HUES64 (cell line): ENCODE results near the gene DDX39A.

Experiments used
- H3K27ac ChIP-seq: 2 replicates; pipeline ENCODE4 v1.7.0; 2013; ENCODE audit warnings: low read depth, low read length, inconsistent platforms
- H3K27me3 ChIP-seq: 2 replicates; pipeline ENCODE4 v1.6.1; 2013; ENCODE audit warnings: mild to moderate bottlenecking, low read length; ENCODE audit not compliant: insufficient read depth
- H3K36me3 ChIP-seq: 2 replicates; pipeline ENCODE4 v1.6.1; 2013; ENCODE audit warnings: mild to moderate bottlenecking, low read length; ENCODE audit not compliant: insufficient read depth
- H3K4me1 ChIP-seq: 2 replicates; pipeline ENCODE4 v1.6.1; 2013; ENCODE audit warnings: mild to moderate bottlenecking, low read length, moderate library complexity; ENCODE audit not compliant: insufficient read depth
- H3K4me3 ChIP-seq: 2 replicates; pipeline ENCODE4 v1.5.1; 2013; ENCODE audit warnings: mild to moderate bottlenecking, low read length, moderate library complexity
- H3K9ac ChIP-seq: 2 replicates; pipeline ENCODE4 v1.6.1; 2013; ENCODE audit warnings: mild to moderate bottlenecking, low read depth, low read length
- H3K9me3 ChIP-seq: 2 replicates; pipeline ENCODE4 v1.6.1; 2013; ENCODE audit warnings: low read depth, low read length; ENCODE audit not compliant: insufficient read depth
- whole genome bisulfite sequencing: fragments of 150-250, 120-280 bp; methylation state at CpG from one replicate; pipeline ENCODE4 v1.1.7; 2013; ENCODE audit warnings: missing lambda C conversion rate; 5-methylcytosine and 5-hydroxymethylcytosine counted together

DDX39A gene

GRCh38 chr19:14446336-14447036 lies 27.3 kb upstream of the DDX39A start:
- Histone ChIP-seq H3K4me1 (no peaks in the 10 kb centered on the region), H3K4me3 (no peak overlapping the region), H3K9me3 (no peaks in the 10 kb centered on the region), H3K27ac (no peak overlapping the region), H3K9ac (no peak overlapping the region), H3K36me3 (peaks cover 80% of the 10 kb centered on the region), H3K27me3 (no peaks in the 10 kb centered on the region)
- WGBS, result 94% methylated on average over 10 of the region's 10 CpGs

- no peaks in the 10 kb centered on the region for H3K4me1 ChIP-seq
- no peak overlapping the region for H3K9ac ChIP-seq
- H3K9me3 ChIP-seq, result no peaks in the 10 kb centered on the region
- whole genome bisulfite sequencing, result 95% methylated on average over 14 of the region's 14 CpGs
- H3K27ac ChIP-seq, result no peak overlapping the region
- H3K36me3 ChIP-seq, result peaks cover 69% of the 10 kb centered on the region
- no peak overlapping the region for H3K4me3 ChIP-seq
- no peaks in the 10 kb centered on the region for H3K27me3 ChIP-seq
Observed at GRCh38 chr19:14443632-14444216, 24.6 kb upstream of the DDX39A start.

- WGBS, result 96% methylated on average over 16 of the region's 16 CpGs
- no peaks in the 10 kb centered on the region for H3K9me3 ChIP-seq
- H3K4me3 ChIP-seq, result no peak overlapping the region
- no peaks in the 10 kb centered on the region for H3K4me1 ChIP-seq
- no peak overlapping the region for H3K27ac ChIP-seq
- H3K9ac ChIP-seq, result no peak overlapping the region
- peaks cover 62% of the 10 kb centered on the region for H3K36me3 ChIP-seq
- H3K27me3 ChIP-seq, result no peaks in the 10 kb centered on the region
Observed at GRCh38 chr19:14442891-14443631, 23.9 kb upstream of the DDX39A start.

GRCh38 chr19:14441041-14441938 lies 22.1 kb upstream of the DDX39A start:
- Histone ChIP-seq H3K27ac (no peak overlapping the region), H3K9me3 (no peaks in the 10 kb centered on the region), H3K36me3 (peaks cover 51% of the 10 kb centered on the region), H3K4me1 (no peaks in the 10 kb centered on the region), H3K4me3 (no peak overlapping the region), H3K27me3 (no peaks in the 10 kb centered on the region), H3K9ac (no peak overlapping the region)
- 94% methylated on average over 34 of the region's 34 CpGs for WGBS

- Histone ChIP-seq H3K27me3 (no peaks in the 10 kb centered on the region), H3K36me3 (peaks cover 41% of the 10 kb centered on the region), H3K4me1 (no peaks in the 10 kb centered on the region), H3K4me3 (no peak overlapping the region), H3K9ac (no peak overlapping the region), H3K27ac (no peak overlapping the region), H3K9me3 (no peaks in the 10 kb centered on the region)
- 78% methylated on average over 9 of the region's 9 CpGs for WGBS
Observed at GRCh38 chr19:14440049-14440448, 20.9 kb upstream of the DDX39A start.

GRCh38 chr19:14439014-14439413 lies 19.9 kb upstream of the DDX39A start:
- peaks cover 31% of the 10 kb centered on the region for H3K36me3 ChIP-seq
- H3K9me3 ChIP-seq, result no peaks in the 10 kb centered on the region
- no peak overlapping the region for H3K9ac ChIP-seq
- H3K4me3 ChIP-seq, result no peak overlapping the region
- 0 out of 2 replicates have a peak, but pooled peaks cover 9% of the 10 kb centered on the region for H3K4me1 ChIP-seq
- H3K27me3 ChIP-seq, result no peaks in the 10 kb centered on the region
- H3K27ac ChIP-seq, result no peak overlapping the region
- WGBS, result 91% methylated on average over 9 of the region's 9 CpGs

- H3K27ac ChIP-seq, result no peak overlapping the region
- 0 out of 2 replicates have a peak, but pooled peaks cover 9% of the 10 kb centered on the region for H3K4me1 ChIP-seq
- no peaks in the 10 kb centered on the region for H3K27me3 ChIP-seq
- H3K36me3 ChIP-seq, result peaks cover 18% of the 10 kb centered on the region
- H3K9ac ChIP-seq, result no peak overlapping the region
- 95% methylated on average over 7 of the region's 7 CpGs for WGBS
- no peak overlapping the region for H3K4me3 ChIP-seq
- H3K9me3 ChIP-seq, result no peaks in the 10 kb centered on the region
Observed at GRCh38 chr19:14437578-14438140, 18.5 kb upstream of the DDX39A start.

GRCh38 chr19:14435320-14436050 lies 16.3 kb upstream of the DDX39A start:
- whole genome bisulfite sequencing, result 89% methylated on average over 17 of the region's 17 CpGs
- H3K36me3 ChIP-seq, result 0 out of 2 replicates have a peak, but pooled peaks cover 3% of the 10 kb centered on the region
- no peak overlapping the region for H3K4me3 ChIP-seq
- H3K9me3 ChIP-seq, result no peaks in the 10 kb centered on the region
- H3K27ac ChIP-seq, result no peak overlapping the region
- H3K9ac ChIP-seq, result no peak overlapping the region
- 0 out of 2 replicates have a peak, but pooled peaks cover 6% of the 10 kb centered on the region for H3K27me3 ChIP-seq
- 0 out of 2 replicates have a peak, but pooled peaks cover 9% of the 10 kb centered on the region for H3K4me1 ChIP-seq

GRCh38 chr19:14434543-14435319 lies 15.6 kb upstream of the DDX39A start:
- H3K4me3 ChIP-seq, result peak overlapping the region; percentile 73; the same call in 1 of the 2 replicates
- no peak overlapping the region for H3K9ac ChIP-seq
- 0 out of 2 replicates have a peak, but pooled peaks cover 3% of the 10 kb centered on the region for H3K36me3 ChIP-seq
- H3K27me3 ChIP-seq, result 0 out of 2 replicates have a peak, but pooled peaks cover 6% of the 10 kb centered on the region
- H3K27ac ChIP-seq, result no peak overlapping the region
- 88% methylated on average over 23 of the region's 23 CpGs for WGBS
- no peaks in the 10 kb centered on the region for H3K9me3 ChIP-seq
- 0 out of 2 replicates have a peak, but pooled peaks cover 9% of the 10 kb centered on the region for H3K4me1 ChIP-seq
